Astrocyte (in vitro differentiated cells and primary cell): ENCODE results near the gene H6PD. TPM values are rescaled to one million over a fixed set of nuclear protein-coding genes. Genes with fewer than 3 reads are reported as not detected.

Source experiments
- DNase-seq: peaks from one replicate; pipeline ENCODE4 v3.0.0-alpha.2; 2010; ENCODE audit warnings: low read depth
- FAIRE-seq: peaks from 2 replicates; lab custom pipeline; 2011; peaks lifted over from hg19 to GRCh38; lab: Jason Lieb, UNC
- H2AFZ ChIP-seq: 2 replicates; pipeline ENCODE4 v1.6.0; 2012; ENCODE audit warnings: low read depth, low read length, inconsistent platforms
- H3K27ac ChIP-seq: 2 replicates; pipeline ENCODE4 v1.5.1; 2011; ENCODE audit warnings: low read depth, low read length, inconsistent platforms
- H3K27me3 ChIP-seq: 2 replicates; pipeline ENCODE4 v1.6.0; 2011; ENCODE audit warnings: low read length, inconsistent platforms; ENCODE audit not compliant: insufficient read depth
- H3K36me3 ChIP-seq: 2 replicates; pipeline ENCODE4 v1.5.1; 2011; ENCODE audit warnings: low read length, inconsistent platforms; ENCODE audit not compliant: insufficient read depth
- H3K4me1 ChIP-seq: 2 replicates; pipeline ENCODE4 v1.5.1; 2011; ENCODE audit warnings: low read length, inconsistent platforms; ENCODE audit not compliant: insufficient read depth
- H3K4me2 ChIP-seq: 2 replicates; pipeline ENCODE4 v1.6.0; 2012; ENCODE audit warnings: low read length, inconsistent platforms
- H3K4me3 ChIP-seq: 2 replicates; pipeline ENCODE4 v1.5.1; 2011; ENCODE audit warnings: low read depth, mild to moderate bottlenecking, low read length, inconsistent platforms; ENCODE audit not compliant: insufficient read depth
- H3K79me2 ChIP-seq: 2 replicates; pipeline ENCODE4 v1.6.0; 2012; ENCODE audit warnings: mild to moderate bottlenecking, low read length, inconsistent platforms; ENCODE audit not compliant: insufficient read depth
- H3K9ac ChIP-seq: 2 replicates; pipeline ENCODE4 v1.6.0; 2012; ENCODE audit warnings: mild to moderate bottlenecking, low read length, inconsistent platforms
- H3K9me3 ChIP-seq: 2 replicates; pipeline ENCODE4 v1.5.1; 2012; ENCODE audit warnings: low read depth, mild to moderate bottlenecking, low read length, inconsistent platforms; ENCODE audit not compliant: insufficient read depth
- H4K20me1 ChIP-seq: 2 replicates; pipeline ENCODE4 v1.6.0; 2012; ENCODE audit warnings: low read length, inconsistent platforms; ENCODE audit not compliant: insufficient read depth
- H3K27ac Mint-ChIP-seq: one replicate; pipeline ENCODE4 v1.8.0; 2021; ENCODE audit warnings: mild to moderate bottlenecking, mixed read lengths; ENCODE audit not compliant: unreplicated experiment
- H3K27me3 Mint-ChIP-seq: one replicate; pipeline ENCODE4 v1.8.0; 2021; ENCODE audit warnings: low read depth, mixed read lengths; ENCODE audit not compliant: unreplicated experiment
- H3K36me3 Mint-ChIP-seq: one replicate; pipeline ENCODE4 v1.8.0; 2021; ENCODE audit warnings: low read depth, mixed read lengths; ENCODE audit not compliant: unreplicated experiment
- H3K4me1 Mint-ChIP-seq: one replicate; pipeline ENCODE4 v1.8.0; 2021; ENCODE audit warnings: low read depth, mixed read lengths; ENCODE audit not compliant: unreplicated experiment
- H3K4me3 Mint-ChIP-seq: one replicate; pipeline ENCODE4 v1.8.0; 2021; ENCODE audit warnings: mild to moderate bottlenecking, moderate library complexity, mixed read lengths; ENCODE audit not compliant: unreplicated experiment
- H3K9me3 Mint-ChIP-seq: one replicate; pipeline ENCODE4 v1.8.0; 2021; ENCODE audit warnings: mild to moderate bottlenecking, mixed read lengths; ENCODE audit not compliant: unreplicated experiment
- EZH2 ChIP-seq: IDR thresholded peaks from 2 replicates; pipeline ENCODE4 v1.6.1; 2012; ENCODE audit warnings: mild to moderate bottlenecking, low read length, inconsistent platforms; ENCODE audit not compliant: insufficient read depth
- total RNA-seq: library from RNA; stranded (reverse); gene quantifications from 2 replicates; pipeline ENCODE4 v1.2.1, GENCODE V29; 2021
- TF ChIP-seq, protein P1 (sequence below): IDR thresholded peaks from 2 replicates; pipeline ENCODE4 v1.5.1; 2011; ENCODE audit warnings: low read depth, mild to moderate bottlenecking, inconsistent platforms, low read length, moderate library complexity; ENCODE audit not compliant: insufficient read depth

Gene H6PD
- total RNA-seq, 1 donor from 2014 or later, result 13.9 TPM

DNA sequence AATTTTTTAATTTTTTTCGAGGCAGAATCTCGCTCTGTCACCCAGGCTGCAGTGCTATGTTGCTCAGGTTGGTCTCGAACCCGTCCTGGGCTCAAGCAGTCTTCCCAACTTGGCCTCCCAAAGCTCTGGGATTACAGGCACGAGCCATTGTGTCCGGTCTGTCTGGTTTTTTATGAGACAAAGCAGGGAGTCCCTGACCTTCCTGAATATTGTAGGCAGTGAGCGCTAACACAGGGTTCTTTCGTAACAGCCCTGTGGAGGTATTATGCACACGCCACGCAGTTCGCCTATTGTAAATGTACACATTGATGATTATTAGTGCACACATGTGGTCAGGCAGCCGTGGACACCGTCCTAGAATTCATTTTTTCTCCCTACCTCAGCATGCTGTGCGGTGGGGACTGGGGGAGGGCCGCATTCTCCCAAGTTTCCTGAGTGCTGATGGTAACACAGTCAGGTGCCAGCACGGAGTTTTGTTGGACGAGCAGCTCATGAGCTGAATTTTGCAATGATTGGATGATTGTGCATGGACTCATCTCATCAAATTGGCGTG lies 77.7 kb downstream of the H6PD start:
- H3K4me1 Mint-ChIP-seq, result peaks cover 28% of the 10 kb centered on the region
- H3K9me3 Mint-ChIP-seq, result no peaks in the 10 kb centered on the region
- no peaks in the 10 kb centered on the region for H3K27me3 ChIP-seq
- no peak overlapping the region for H3K4me3 ChIP-seq
- H3K4me3 Mint-ChIP-seq, result no peak overlapping the region
- H3K36me3 ChIP-seq, result no peaks in the 10 kb centered on the region
- TF ChIP-seq, protein P1, sequence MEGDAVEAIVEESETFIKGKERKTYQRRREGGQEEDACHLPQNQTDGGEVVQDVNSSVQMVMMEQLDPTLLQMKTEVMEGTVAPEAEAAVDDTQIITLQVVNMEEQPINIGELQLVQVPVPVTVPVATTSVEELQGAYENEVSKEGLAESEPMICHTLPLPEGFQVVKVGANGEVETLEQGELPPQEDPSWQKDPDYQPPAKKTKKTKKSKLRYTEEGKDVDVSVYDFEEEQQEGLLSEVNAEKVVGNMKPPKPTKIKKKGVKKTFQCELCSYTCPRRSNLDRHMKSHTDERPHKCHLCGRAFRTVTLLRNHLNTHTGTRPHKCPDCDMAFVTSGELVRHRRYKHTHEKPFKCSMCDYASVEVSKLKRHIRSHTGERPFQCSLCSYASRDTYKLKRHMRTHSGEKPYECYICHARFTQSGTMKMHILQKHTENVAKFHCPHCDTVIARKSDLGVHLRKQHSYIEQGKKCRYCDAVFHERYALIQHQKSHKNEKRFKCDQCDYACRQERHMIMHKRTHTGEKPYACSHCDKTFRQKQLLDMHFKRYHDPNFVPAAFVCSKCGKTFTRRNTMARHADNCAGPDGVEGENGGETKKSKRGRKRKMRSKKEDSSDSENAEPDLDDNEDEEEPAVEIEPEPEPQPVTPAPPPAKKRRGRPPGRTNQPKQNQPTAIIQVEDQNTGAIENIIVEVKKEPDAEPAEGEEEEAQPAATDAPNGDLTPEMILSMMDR, result no peak
- TF ChIP-seq EZH2, result no peak
- H2AFZ ChIP-seq, result no peak overlapping the region
- no peak overlapping the region for H3K4me2 ChIP-seq
- peaks cover 98% of the 10 kb centered on the region for H4K20me1 ChIP-seq
- H3K36me3 Mint-ChIP-seq, result peaks cover 16% of the 10 kb centered on the region
- no peak overlapping the region for H3K27ac ChIP-seq
- no peak for FAIRE-seq
- no peaks in the 10 kb centered on the region for H3K27me3 Mint-ChIP-seq
- no peak overlapping the region for H3K27ac Mint-ChIP-seq
- peaks cover 100% of the 10 kb centered on the region for H3K79me2 ChIP-seq
- H3K9me3 ChIP-seq, result no peaks in the 10 kb centered on the region
- H3K4me1 ChIP-seq, result peaks cover 28% of the 10 kb centered on the region
- DNase-seq, result no peak
- no peak overlapping the region for H3K9ac ChIP-seq

DNA sequence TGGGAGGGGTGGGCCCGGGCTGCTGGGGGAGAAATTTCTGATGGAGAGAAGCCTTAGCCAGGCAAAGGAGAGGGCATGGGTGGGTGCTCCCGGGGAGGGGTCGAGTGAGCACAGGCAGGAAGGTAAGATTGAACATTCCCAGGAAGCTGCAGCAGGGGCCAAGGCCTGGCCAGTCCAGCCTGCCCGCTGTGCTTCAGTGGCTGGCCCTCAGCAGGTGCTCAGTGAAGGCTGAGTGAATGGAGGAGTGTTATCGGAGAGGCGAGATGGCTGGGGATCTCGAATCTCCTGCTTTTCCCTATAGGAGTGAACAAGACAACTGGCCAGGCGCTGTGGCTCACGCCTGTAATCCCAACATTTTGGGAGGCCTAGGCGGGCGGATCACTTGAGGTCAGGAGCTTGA lies 79.0 kb downstream of the H6PD start:
- Mint-ChIP-seq H3K4me3 (no peak overlapping the region), H3K4me1 (peaks cover 33% of the 10 kb centered on the region), H3K27ac (peak overlapping the region; percentile 26), H3K27me3 (no peaks in the 10 kb centered on the region), H3K9me3 (no peaks in the 10 kb centered on the region), H3K36me3 (peaks cover 11% of the 10 kb centered on the region)
- TF ChIP-seq, protein P1, result no peak
- Histone ChIP-seq H3K36me3 (no peaks in the 10 kb centered on the region), H3K9me3 (no peaks in the 10 kb centered on the region), H3K4me1 (peaks cover 41% of the 10 kb centered on the region), H2AFZ (no peak overlapping the region), H3K27me3 (no peaks in the 10 kb centered on the region), H3K27ac (no peak overlapping the region), H3K4me2 (no peak overlapping the region), H3K79me2 (peaks cover 100% of the 10 kb centered on the region), H3K9ac (no peak overlapping the region), H4K20me1 (peaks cover 96% of the 10 kb centered on the region), H3K4me3 (no peak overlapping the region)
- DNase-seq, result no peak
- FAIRE-seq, result no peak

DNA sequence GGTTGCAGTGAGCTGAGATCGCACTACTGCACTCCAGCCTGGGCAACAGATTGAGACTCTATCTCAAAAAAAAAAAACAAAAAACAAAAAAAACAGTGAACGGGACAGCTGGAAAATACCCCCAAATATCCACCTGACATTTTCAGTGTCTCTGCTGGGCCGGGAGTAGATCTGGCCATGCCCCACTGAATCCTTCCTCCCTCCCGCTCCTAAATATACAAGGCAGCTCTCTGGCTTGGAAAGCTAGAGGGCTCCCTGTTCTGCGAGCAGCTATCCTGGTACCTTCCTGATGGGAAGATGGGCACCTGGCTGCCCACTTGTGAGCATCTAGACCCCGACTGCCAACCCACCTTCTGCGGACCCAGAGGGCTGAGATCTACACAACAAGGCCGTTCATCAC lies 79.5 kb downstream of the H6PD start:
- FAIRE-seq (no peak), DNase-seq (no peak)
- H3K9ac ChIP-seq, result no peak overlapping the region
- TF ChIP-seq EZH2, result no peak
- TF ChIP-seq, protein P1, result no peak
- Mint-ChIP-seq H3K27ac (no peak overlapping the region), H3K36me3 (peaks cover 11% of the 10 kb centered on the region), H3K4me1 (peaks cover 31% of the 10 kb centered on the region), H3K27me3 (no peaks in the 10 kb centered on the region), H3K9me3 (no peaks in the 10 kb centered on the region), H3K4me3 (peak overlapping the region; percentile 6)
- peaks cover 41% of the 10 kb centered on the region for H3K4me1 ChIP-seq
- peaks cover 96% of the 10 kb centered on the region for H4K20me1 ChIP-seq
- no peak overlapping the region for H2AFZ ChIP-seq
- no peaks in the 10 kb centered on the region for H3K27me3 ChIP-seq
- no peak overlapping the region for H3K4me3 ChIP-seq
- H3K9me3 ChIP-seq, result no peaks in the 10 kb centered on the region
- no peak overlapping the region for H3K4me2 ChIP-seq
- H3K79me2 ChIP-seq, result peaks cover 100% of the 10 kb centered on the region
- no peaks in the 10 kb centered on the region for H3K36me3 ChIP-seq
- H3K27ac ChIP-seq, result no peak overlapping the region
